IPS DF 6.9 (cell line): ENCODE results near the gene WDR64.
"Not testable (repeated sequence)": the region's sequence is repeated elsewhere in the genome, so short reads cannot be mapped to it uniquely, and the experiment has no call there.

Experiments
- DNase-seq: peaks from one replicate; pipeline ENCODE4 v3.0.0-alpha.2; 2013; ENCODE audit warnings: low read depth, low spot score
- H3K27ac ChIP-seq: one replicate; pipeline ENCODE4 v1.5.1; 2013; ENCODE audit warnings: low read length, control low read depth
- H3K27me3 ChIP-seq: 2 replicates; pipeline ENCODE4 v1.6.1; 2013; ENCODE audit warnings: mild to moderate bottlenecking, low read length; ENCODE audit not compliant: control insufficient read depth, insufficient read depth
- H3K36me3 ChIP-seq: 2 replicates; pipeline ENCODE4 v1.6.1; 2013; ENCODE audit warnings: low read length; ENCODE audit not compliant: control insufficient read depth, insufficient read depth
- H3K4me1 ChIP-seq: 2 replicates; pipeline ENCODE4 v1.6.1; 2013; ENCODE audit warnings: low read length; ENCODE audit not compliant: control insufficient read depth, insufficient read depth
- H3K4me3 ChIP-seq: 2 replicates; pipeline ENCODE4 v1.5.1; 2013; ENCODE audit warnings: mild to moderate bottlenecking, low read length
- H3K9me3 ChIP-seq: 2 replicates; pipeline ENCODE4 v1.6.1; 2013; ENCODE audit warnings: low read length, inconsistent platforms; ENCODE audit not compliant: control insufficient read depth, insufficient read depth
- WGBS: extraction: QIAGEN DNeasy Blood & Tissue Kit; methylation state at CpG from one replicate; pipeline ENCODE4 v1.1.7; 2013; ENCODE audit warnings: mixed read lengths, missing lambda C conversion rate; ENCODE audit not compliant: insufficient read length, insufficient coverage; 5-methylcytosine and 5-hydroxymethylcytosine counted together

Gene WDR64

DNA sequence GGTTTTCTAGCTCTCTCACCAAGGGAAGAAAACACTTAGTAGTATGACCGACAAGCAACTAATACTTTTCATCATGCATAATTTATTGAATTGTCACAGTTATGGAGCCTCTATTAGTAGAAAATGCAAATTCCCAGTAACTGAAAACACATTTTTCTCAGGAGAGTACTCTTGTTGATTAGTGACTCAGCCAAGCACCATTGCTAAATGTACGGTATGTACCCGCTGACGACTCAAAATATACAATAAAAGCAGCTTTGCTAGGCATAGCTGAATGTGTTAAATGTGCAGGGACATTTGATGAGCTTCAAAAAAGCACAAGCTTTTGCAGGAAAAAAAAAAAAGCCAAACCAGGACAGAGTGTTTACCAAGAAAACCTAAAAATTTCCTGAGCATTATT is 63.9 kb downstream of the WDR64 start:
- no peaks in the 10 kb centered on the region for H3K4me1 ChIP-seq
- H3K9me3 ChIP-seq, result no peaks in the 10 kb centered on the region
- DNase-seq, result no peak
- WGBS, result no CpG with 5 or more reads among the region's 4 CpGs
- H3K27me3 ChIP-seq, result no peaks in the 10 kb centered on the region
- no peaks in the 10 kb centered on the region for H3K36me3 ChIP-seq
- H3K27ac ChIP-seq, result no peak overlapping the region
- H3K4me3 ChIP-seq, result no peak overlapping the region

DNA sequence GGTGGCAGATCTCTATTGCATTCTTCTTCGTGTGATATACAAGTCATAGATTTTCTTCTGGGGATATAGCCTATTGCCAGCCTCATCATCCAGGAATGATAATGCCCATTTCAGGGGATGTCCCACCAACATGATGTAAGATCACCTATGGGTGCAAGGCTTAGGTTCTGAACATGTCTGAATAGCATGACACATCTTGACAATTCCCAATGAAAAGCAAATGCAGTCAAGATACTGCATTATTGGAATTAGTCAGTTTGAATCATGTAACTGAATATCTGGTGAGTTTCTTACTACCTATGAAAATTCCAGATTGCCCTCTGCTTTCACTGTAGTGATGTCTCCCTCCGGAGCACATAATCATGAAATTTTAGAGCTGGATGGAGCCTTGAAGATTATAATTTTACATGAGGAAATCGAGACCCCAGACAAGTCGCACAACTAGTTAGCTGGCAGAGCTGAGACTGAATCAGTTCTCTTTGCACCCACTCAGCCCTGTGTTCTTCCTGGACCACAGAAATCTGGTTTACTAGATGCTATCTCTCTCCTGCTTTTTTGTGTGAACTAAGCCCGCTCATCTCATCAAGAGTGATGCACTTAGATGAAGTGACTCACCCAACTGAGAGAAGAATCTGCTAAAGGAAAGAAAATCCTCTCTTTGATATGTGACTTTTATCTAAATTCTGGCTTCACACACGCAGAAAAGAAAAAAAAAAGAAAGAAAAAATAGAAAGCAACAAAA is 65.0 kb downstream of the WDR64 start:
- H3K36me3 ChIP-seq, result no peaks in the 10 kb centered on the region
- no CpG with 5 or more reads among the region's 6 CpGs for WGBS
- H3K4me1 ChIP-seq, result no peaks in the 10 kb centered on the region
- no peaks in the 10 kb centered on the region for H3K27me3 ChIP-seq
- H3K9me3 ChIP-seq, result no peaks in the 10 kb centered on the region
- H3K4me3 ChIP-seq, result no peak overlapping the region
- no peak overlapping the region for H3K27ac ChIP-seq
- DNase-seq, result no peak

DNA sequence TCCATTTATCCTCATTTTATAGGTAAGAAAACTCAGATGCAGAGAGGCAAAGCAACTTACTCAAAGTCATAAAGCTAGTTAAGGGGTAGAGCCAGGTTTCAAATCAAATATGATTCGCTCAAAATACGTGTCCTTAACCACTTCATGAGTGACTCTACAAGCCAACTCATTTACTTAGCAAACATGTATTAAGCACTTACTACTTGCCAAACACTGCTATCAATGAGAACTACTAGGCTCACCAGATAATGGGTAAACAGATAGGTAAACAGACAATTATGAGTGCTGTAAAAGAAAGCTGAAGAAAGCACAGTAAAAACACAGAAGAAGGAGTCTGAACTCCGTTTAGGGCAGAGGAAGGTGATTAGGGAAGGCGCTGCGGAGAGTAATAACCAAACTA is 65.9 kb downstream of the WDR64 start:
- Histone ChIP-seq H3K27me3 (no peaks in the 10 kb centered on the region), H3K36me3 (no peaks in the 10 kb centered on the region), H3K4me3 (no peak overlapping the region), H3K9me3 (no peaks in the 10 kb centered on the region), H3K27ac (no peak overlapping the region), H3K4me1 (no peaks in the 10 kb centered on the region)
- no peak for DNase-seq
- WGBS, result no CpG with 5 or more reads among the region's 5 CpGs

DNA sequence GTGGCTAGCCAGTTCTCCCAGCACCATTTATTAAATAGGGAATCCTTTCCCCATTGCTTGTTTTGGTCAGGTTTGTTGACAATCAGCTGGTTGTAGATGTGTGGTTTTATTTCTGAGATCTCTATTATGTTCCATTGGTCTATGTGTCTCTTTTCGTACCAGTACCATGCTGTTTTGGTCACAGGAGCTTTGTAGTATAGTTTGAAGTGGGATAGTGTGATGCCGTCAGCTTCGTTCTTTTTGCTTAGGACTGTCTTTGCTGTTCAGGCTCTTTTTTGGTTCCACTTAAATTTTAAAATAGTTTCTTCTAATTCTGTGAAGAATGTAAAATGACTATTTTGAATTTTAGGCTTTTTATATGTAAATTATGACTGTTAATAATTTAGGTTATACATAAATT is 68.9 kb downstream of the WDR64 start:
- DNase-seq, result no peak
- Histone ChIP-seq H3K36me3 (no peaks in the 10 kb centered on the region), H3K4me3 (no peak overlapping the region), H3K4me1 (no peaks in the 10 kb centered on the region), H3K27me3 (no peaks in the 10 kb centered on the region), H3K27ac (no peak overlapping the region), H3K9me3 (no peaks in the 10 kb centered on the region)
- WGBS, result no CpG with 5 or more reads among the region's 3 CpGs

DNA sequence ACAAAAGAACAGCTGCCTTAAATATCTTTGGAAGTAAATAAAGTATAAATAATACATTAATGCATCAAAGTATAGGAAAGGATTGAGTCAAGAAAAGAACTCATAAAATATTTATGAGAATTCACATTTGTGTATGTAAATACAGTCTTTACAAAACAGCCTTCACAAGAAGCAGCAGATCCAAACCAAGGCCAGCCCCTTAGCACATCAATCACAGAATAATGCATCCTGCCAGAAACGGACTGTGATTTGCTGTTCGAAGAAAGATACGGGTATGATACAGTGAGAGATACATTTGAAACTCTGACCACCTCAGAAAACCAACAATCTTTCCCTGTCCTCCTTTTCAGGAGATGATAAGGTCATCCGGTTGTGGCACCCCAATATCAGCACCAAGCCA is 70.9 kb downstream of the WDR64 start:
- H3K9me3 ChIP-seq, result no peaks in the 10 kb centered on the region
- H3K27ac ChIP-seq, result no peak overlapping the region
- WGBS, result no CpG with 5 or more reads among the region's 4 CpGs

DNA sequence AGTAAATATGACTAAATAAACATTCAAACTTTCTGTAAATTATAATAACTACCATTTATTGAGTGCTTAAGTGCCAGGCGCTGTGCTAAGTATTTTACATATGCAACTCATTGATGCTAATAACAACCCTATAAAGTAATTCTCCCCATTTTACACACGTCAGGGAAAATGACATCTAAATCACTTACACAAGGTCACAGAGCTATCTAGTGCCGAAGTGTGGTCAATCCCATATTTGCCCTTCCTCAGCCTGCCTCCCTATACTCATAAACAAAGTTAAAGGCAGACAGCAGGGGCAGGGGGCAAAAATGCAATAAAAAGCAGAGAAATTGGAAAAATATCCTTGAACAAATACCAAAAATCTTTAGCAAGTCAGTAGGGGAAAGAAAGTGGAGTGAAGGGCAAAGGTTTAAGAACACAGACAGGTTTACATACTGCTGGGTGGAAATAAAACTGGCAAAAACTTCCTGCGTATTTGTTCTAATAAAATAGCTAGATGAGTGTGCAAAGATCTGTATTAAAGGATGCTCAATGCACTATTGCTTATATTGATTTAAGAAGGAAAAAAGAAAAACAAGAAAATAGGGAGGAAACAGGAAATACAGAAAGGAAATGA is 72.8 kb downstream of the WDR64 start:
- WGBS, result no CpG with 5 or more reads among the region's 4 CpGs
- Histone ChIP-seq H3K27me3 (no peaks in the 10 kb centered on the region), H3K4me3 (no peak overlapping the region), H3K27ac (no peak overlapping the region), H3K4me1 (no peaks in the 10 kb centered on the region), H3K36me3 (no peaks in the 10 kb centered on the region), H3K9me3 (no peaks in the 10 kb centered on the region)
- DNase-seq, result no peak

More for the DNA sequence above, 70.9 kb downstream of the WDR64 start:
- H3K36me3 ChIP-seq, result no peaks in the 10 kb centered on the region
- no peaks in the 10 kb centered on the region for H3K27me3 ChIP-seq
- H3K4me1 ChIP-seq, result no peaks in the 10 kb centered on the region
- DNase-seq, result no peak
- no peak overlapping the region for H3K4me3 ChIP-seq

DNA sequence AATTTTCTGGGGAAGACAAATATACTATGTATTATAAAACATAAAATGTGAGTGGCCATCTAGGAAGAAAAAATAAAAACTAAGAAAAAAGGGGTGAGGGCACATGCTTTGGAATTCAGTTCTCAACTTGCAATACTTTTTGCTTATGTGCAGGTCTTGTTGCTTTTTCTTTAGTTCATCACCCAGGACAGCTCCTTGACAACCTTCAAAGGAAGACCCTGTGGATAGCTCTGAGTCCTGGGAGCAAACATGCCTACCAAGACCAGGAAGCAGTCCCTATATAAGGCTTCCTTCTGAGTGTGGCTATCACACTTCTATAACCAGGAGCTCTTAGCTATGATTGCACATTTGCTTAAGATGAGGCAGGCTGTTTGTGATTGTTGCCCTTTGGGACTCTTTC is 78.0 kb downstream of the WDR64 start:
- Histone ChIP-seq H3K36me3 (no peaks in the 10 kb centered on the region), H3K27ac (no peak overlapping the region), H3K27me3 (no peaks in the 10 kb centered on the region), H3K9me3 (no peaks in the 10 kb centered on the region), H3K4me3 (no peak overlapping the region), H3K4me1 (no peaks in the 10 kb centered on the region)
- DNase-seq, result no peak

DNA sequence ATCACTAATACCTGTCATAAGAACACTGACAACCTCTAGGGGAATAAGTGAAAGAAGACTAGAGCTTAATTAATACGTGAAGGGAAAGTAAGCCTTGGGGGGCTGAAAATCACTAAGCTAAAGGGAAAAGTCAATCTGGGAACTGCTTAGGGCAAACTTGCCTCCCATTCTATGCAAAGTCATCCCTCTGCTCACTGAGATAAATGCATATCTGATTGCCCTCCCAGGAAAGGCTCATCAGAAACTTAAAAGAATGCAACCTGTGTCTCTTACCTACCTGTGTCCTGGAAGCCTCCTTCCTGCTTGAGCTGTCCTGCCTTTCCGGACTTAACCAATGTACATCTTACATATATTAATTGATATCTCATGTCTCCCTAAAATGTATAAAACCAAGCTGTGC is 81.8 kb downstream of the WDR64 start:
- H3K9me3 ChIP-seq, result no peaks in the 10 kb centered on the region
- no peak overlapping the region for H3K27ac ChIP-seq
- H3K36me3 ChIP-seq, result no peaks in the 10 kb centered on the region
- H3K27me3 ChIP-seq, result no peaks in the 10 kb centered on the region
- no CpG with 5 or more reads among the region's 2 CpGs for WGBS
- DNase-seq, result no peak
- H3K4me1 ChIP-seq, result no peaks in the 10 kb centered on the region
- no peak overlapping the region for H3K4me3 ChIP-seq

DNA sequence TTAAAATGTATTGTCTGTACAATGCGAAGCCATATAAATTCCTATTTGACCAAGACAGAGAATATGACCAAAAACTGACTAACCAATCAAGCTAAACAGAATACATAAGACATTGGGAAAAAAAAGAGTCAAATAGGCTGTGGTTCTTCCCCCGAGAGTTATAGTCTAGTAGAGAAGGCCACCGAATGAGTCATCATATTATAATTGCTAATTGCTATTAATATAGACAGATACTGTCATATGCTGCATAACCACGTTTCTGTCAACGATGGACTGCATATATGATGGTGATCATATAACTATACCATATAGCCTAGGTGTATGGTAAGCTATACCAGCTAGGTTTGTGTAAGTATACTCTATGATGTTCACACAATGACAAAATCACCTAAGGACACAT is 82.5 kb downstream of the WDR64 start:
- no peaks in the 10 kb centered on the region for H3K9me3 ChIP-seq
- DNase-seq, result no peak
- H3K4me1 ChIP-seq, result no peaks in the 10 kb centered on the region
- H3K27me3 ChIP-seq, result no peaks in the 10 kb centered on the region
- no peak overlapping the region for H3K4me3 ChIP-seq
- H3K27ac ChIP-seq, result no peak overlapping the region
- WGBS, result no CpG with 5 or more reads among the region's 5 CpGs
- no peaks in the 10 kb centered on the region for H3K36me3 ChIP-seq

DNA sequence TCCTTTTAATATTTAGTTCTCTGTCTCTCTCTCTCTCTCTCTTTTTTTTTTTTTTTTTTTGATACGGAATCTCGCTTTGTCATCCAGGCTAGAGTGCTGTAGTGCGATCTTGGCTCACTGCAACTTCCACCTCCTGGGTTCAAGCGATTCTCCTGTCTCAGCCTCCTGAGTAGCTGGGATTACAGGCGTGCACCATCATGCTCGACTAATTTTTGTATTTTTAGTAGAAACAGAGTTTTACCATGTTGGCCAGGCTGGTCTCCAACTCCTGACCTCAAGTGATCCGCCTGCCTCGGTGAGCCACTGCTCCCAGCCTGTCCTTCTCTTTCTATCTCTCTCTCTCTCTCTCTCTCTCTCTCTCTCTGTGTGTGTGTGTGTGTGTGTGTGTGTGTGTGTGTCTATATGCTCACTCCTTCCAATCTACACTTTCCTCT is 83.4 kb downstream of the WDR64 start:
- H3K9me3 ChIP-seq, H3K27ac ChIP-seq, H3K27me3 ChIP-seq, H3K36me3 ChIP-seq, H3K4me1 ChIP-seq, DNase-seq, H3K4me3 ChIP-seq: not testable (repeated sequence)
- no CpG with 5 or more reads among the region's 8 CpGs for WGBS

DNA sequence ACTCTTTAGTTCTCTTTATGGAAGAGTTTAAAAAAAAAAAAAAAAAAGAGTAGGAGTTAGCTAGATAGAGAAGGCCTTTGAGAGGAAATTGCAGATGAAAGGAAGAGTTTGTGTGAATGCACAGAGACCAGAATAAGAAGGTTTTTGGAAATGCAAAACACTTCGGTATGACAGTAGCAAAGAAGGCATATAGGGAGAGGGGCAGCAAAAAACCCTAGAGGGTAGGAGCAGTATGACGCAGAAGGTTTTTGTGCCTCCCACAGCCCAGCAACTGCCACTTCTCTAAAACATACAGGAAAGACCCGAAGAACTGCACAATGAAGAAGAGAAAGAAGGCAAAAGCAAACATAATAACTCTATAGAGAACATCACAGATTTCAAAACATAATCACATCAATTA is 84.3 kb downstream of the WDR64 start:
- DNase-seq, result no peak
- no peaks in the 10 kb centered on the region for H3K36me3 ChIP-seq
- H3K4me1 ChIP-seq, result no peaks in the 10 kb centered on the region
- WGBS, result no CpG with 5 or more reads among the region's 3 CpGs
- no peak overlapping the region for H3K27ac ChIP-seq
- H3K9me3 ChIP-seq, result no peaks in the 10 kb centered on the region
- no peaks in the 10 kb centered on the region for H3K27me3 ChIP-seq
- no peak overlapping the region for H3K4me3 ChIP-seq
